HG02852 (cell line): ENCODE data around the gene MILR1.
"Not testable (repeated sequence)": the region's sequence is repeated elsewhere in the genome, so short reads cannot be mapped to it uniquely, and the experiment has no call there.

Experiments used
- ATAC-seq: cut with Tn5 transposase; IDR thresholded peaks from one replicate; pipeline ENCODE4 v1.9.1; 2021; ENCODE audit warnings: mild to moderate bottlenecking, moderate library complexity; ENCODE audit not compliant: unreplicated experiment

MILR1 gene

GRCh38 chr17:64426596-64426995 is 22.3 kb upstream of the MILR1 start:
- no peak for ATAC-seq

GRCh38 chr17:64428406-64428805 is 20.5 kb upstream of the MILR1 start:
- no peak for ATAC-seq

- ATAC-seq: not testable (repeated sequence)
Measured at GRCh38 chr17:64430036-64430435, 18.9 kb upstream of the MILR1 start.

- ATAC-seq: no peak
Measured at GRCh38 chr17:64431534-64431933, 17.4 kb upstream of the MILR1 start.

GRCh38 chr17:64437944-64438525 is 10.9 kb upstream of the MILR1 start:
- ATAC-seq: no peak

GRCh38 chr17:64439521-64439920 is 9.4 kb upstream of the MILR1 start:
- not testable (repeated sequence) for ATAC-seq

- no peak for ATAC-seq
Measured at GRCh38 chr17:64439956-64440355, 9.0 kb upstream of the MILR1 start.

GRCh38 chr17:64441772-64442540 is 7.0 kb upstream of the MILR1 start:
- no peak for ATAC-seq

- ATAC-seq: no peak
Measured at GRCh38 chr17:64442541-64442971, 6.4 kb upstream of the MILR1 start.

- ATAC-seq: no peak
Measured at GRCh38 chr17:64443086-64443760, 5.7 kb upstream of the MILR1 start.

GRCh38 chr17:64447526-64447925 is 1.4 kb upstream of the MILR1 start:
- ATAC-seq: peak; percentile 38

GRCh38 chr17:64449545-64449944 is 630 bp downstream of the MILR1 start:
- ATAC-seq: no peak

GRCh38 chr17:64455993-64456885 is 7.3 kb downstream of the MILR1 start:
- no peak for ATAC-seq

GRCh38 chr17:64457156-64457555 is 8.2 kb downstream of the MILR1 start:
- no peak for ATAC-seq

- no peak for ATAC-seq
Measured at GRCh38 chr17:64458756-64459155, 9.8 kb downstream of the MILR1 start.

- ATAC-seq: no peak
Measured at GRCh38 chr17:64459284-64459747, 10.4 kb downstream of the MILR1 start.

GRCh38 chr17:64459818-64460217 is 10.9 kb downstream of the MILR1 start:
- not testable (repeated sequence) for ATAC-seq

GRCh38 chr17:64460955-64461354 is 12.0 kb downstream of the MILR1 start:
- ATAC-seq: no peak

GRCh38 chr17:64461788-64462187 is 12.9 kb downstream of the MILR1 start:
- no peak for ATAC-seq

- no peak for ATAC-seq
Measured at GRCh38 chr17:64466019-64466735, 17.3 kb downstream of the MILR1 start.
